Stimulated activated effector memory CD8-positive, alpha-beta T cell treated with anti-CD3 and anti-CD28 coated beads, Interleukin-12 subunit alpha, Interleukin-12 subunit beta, amount 100 ng/mL, for 72 hours (primary cell): ENCODE measurements around the gene PEPD.

Experiments
- ATAC-seq: fragments of 150-1000 bp; cut with Tn5 transposase; 2 replicates; pipeline ENCODE4 v1.10.0; 2021
- DNase-seq, 2 donors: peaks; one replicate each; pipeline ENCODE4 v3.0.0; 2021 to 2022; ENCODE audit warnings: low spot score in 2 of 2
- H3K27ac Mint-ChIP-seq: one replicate; pipeline ENCODE4 v1.8.0; 2022; ENCODE audit warnings: mild to moderate bottlenecking, mixed read lengths
- H3K36me3 Mint-ChIP-seq: one replicate; pipeline ENCODE4 v1.8.0; 2022; ENCODE audit warnings: mild to moderate bottlenecking, mixed read lengths
- H3K4me1 Mint-ChIP-seq: one replicate; pipeline ENCODE4 v1.8.0; 2022; ENCODE audit warnings: mixed read lengths
- H3K4me3 Mint-ChIP-seq: one replicate; pipeline ENCODE4 v1.8.0; 2022; ENCODE audit warnings: mild to moderate bottlenecking, mixed read lengths
- H3K9me3 Mint-ChIP-seq: one replicate; pipeline ENCODE4 v1.8.0; 2022; ENCODE audit warnings: mixed read lengths

Gene PEPD

DNA sequence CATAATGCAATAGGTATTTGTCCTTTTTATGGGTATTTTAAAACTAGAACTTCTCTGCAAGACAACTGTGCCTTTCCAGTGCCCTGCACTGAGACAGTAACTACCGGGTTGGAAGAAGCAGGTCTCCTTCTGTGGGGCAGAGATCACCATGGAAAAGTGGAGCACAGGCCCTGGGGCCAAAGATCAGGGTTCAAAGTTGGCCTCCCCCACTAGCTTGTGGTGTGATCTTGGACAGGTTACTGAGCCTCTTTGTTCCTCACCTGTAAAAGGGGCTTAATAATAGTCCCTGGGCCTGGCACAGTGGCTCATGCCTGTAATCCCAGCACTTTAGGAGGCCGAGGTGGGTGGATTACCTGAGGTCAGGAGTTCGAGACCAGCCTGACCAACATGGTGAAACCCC lies 79.8 kb downstream of the PEPD start:
- peak overlapping the region; percentile 20 for H3K27ac Mint-ChIP-seq

DNA sequence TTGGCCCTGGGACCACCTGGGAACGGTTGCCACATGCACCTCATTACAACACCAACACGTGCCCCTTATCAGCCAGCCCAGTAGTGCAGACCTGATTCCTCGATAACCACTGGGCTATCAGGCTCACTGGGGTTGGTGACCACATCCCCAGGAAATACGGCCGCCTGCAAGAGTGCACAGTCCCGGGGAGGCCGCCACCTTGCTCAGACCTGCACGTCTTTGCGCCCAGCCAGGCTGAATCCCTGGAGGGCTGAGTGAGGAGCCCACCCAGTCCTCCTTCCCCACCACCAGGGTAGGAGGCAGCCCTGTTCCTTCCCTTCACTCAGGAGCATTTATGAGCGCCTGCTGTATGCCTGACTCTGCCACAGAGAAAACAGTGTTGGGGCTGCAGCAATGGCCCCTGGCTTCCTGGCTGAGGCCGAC lies 80.3 kb downstream of the PEPD start:
- H3K4me3 Mint-ChIP-seq, result no peak overlapping the region
- no peak for DNase-seq
- peak overlapping the region; percentile 20 for H3K27ac Mint-ChIP-seq
- ATAC-seq, result peak; percentile 44
- H3K4me1 Mint-ChIP-seq, result peaks cover 13% of the 10 kb centered on the region
- no peaks in the 10 kb centered on the region for H3K9me3 Mint-ChIP-seq
- H3K36me3 Mint-ChIP-seq, result no peaks in the 10 kb centered on the region

More for the DNA sequence above, 79.8 kb downstream of the PEPD start:
- Mint-ChIP-seq H3K4me3 (no peak overlapping the region), H3K9me3 (no peaks in the 10 kb centered on the region), H3K4me1 (peaks cover 13% of the 10 kb centered on the region), H3K36me3 (no peaks in the 10 kb centered on the region)
- ATAC-seq, result no peak
- no peak for DNase-seq

DNA sequence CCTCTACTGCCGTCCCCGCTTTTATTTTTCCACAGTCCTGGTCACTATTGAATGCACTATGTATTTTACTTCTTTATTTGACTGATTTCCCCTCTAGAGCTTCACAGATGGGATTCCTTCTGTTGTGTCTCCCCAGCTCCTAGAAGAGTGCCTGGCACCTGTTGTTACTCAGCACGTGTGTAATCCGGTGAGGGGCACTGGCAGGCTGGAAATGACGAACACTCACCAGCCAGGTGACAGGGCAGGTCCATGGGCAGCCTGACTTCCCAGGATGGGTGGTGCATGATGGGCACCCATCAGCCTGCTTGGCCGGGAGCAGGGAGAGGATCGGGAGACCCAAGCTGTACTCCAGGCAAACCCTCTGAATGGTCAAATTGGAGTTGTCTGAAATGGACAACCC lies 80.9 kb downstream of the PEPD start:
- peaks cover 13% of the 10 kb centered on the region for H3K4me1 Mint-ChIP-seq
- no peak for ATAC-seq
- H3K4me3 Mint-ChIP-seq, result no peak overlapping the region
- no peaks in the 10 kb centered on the region for H3K36me3 Mint-ChIP-seq
- peak overlapping the region; percentile 27 for H3K27ac Mint-ChIP-seq
- no peaks in the 10 kb centered on the region for H3K9me3 Mint-ChIP-seq
- no peak for DNase-seq

DNA sequence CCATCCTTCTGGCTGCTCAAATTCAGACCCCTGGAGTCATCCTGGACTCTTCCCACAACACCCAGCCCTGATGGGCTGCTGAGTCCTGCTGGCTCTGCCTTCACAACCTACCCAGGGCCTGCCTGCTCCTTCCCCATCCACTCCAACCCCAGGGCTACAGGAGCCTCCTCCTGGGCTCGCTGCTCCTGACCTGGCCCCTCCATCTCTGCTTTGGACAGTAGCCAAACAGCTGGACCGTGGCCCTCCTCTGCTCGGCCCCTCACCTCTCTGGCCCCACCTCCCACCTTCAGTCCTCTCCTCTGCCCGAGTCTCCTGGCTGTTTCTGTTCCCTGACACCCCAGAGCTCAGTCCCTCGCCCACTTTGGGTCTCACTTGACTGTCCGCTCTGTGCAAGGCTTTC lies 81.3 kb downstream of the PEPD start:
- Mint-ChIP-seq H3K4me1 (peaks cover 13% of the 10 kb centered on the region), H3K27ac (peak overlapping the region; percentile 27), H3K4me3 (no peak overlapping the region), H3K9me3 (no peaks in the 10 kb centered on the region), H3K36me3 (no peaks in the 10 kb centered on the region)
- DNase-seq (no peak), ATAC-seq (no peak)

DNA sequence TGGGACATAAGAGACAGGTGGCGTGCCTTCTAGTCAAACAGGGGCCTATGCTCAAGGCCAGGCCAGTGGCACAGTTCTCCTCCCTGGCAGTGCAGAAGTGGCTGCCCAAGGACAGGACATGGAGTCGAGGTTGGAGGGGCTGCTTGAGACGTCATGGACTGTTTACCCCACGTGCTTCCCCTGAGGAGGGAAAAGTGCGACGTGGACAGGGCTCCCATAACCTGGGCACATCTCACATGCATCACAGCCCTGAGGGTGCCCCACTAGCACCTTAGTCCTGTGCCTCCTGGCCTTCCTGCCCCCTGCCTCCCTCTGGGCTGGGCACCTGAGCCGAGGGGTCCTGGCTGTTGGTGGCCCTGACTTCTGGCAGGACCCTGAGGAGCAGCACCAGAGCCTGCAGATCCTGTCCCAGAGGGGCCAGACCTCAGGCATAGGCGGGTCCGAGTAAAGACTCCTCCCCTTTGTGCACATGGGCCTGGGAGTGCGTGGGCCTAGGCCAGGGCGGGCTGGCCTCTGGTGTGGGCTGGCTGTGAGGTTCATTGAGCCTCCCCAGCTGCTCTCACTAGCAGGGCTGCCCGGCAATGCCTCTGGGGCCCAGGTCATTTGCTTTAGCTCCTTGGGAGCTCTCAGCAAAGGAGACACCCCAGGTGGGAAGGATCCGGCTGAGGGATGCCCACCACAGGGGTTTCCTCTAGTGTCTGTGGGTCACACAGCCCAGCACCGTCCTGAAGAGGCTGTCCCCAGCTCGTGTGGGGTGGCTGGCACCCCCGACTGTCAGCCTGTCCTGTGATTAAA lies 82.4 kb downstream of the PEPD start:
- Mint-ChIP-seq H3K36me3 (no peaks in the 10 kb centered on the region), H3K4me1 (peaks cover 13% of the 10 kb centered on the region), H3K4me3 (no peak overlapping the region), H3K27ac (no peak overlapping the region), H3K9me3 (no peaks in the 10 kb centered on the region)
- no peak for DNase-seq
- peak; percentile 19 for ATAC-seq

DNA sequence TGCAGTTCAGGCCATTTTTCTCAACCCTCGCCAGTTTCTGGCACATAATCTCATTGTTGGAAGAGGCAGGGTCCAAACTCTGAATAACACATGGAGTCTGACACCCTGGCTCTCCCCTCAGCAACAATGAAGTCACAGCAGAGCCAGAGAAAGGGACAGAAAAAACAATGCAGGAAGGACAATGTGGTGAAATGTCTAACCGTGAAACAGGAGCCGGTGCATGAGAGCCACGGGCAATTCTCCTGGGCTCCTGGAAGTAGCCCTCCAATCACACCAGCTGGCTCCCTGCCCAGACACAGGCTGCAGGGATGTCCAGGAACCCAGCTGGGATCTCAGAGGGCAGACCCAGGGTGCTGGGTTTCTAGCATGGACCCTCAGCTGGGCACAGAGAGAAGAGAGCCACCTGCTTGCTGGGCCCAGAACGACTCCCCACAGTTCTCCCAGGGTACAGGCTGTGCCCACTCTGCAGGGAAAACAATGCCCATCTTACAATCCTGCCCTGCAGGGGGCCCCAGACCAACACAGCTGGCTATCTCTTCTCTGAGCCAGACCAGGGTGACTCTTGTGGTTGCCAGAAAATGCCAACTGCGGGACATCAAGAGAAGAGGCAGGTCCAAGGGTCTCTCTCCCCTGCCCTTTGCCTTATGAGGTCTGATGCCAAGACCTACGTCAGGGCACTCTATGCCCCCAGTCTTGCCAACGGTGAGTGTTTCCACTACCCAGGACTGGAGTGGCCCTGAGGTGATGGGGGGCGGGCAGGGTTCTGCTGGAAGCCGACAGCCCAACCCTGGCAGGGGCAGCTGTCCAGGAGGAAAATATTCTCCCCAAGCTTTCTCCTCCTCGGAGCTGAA lies 83.5 kb downstream of the PEPD start:
- Mint-ChIP-seq H3K4me3 (no peak overlapping the region), H3K9me3 (no peaks in the 10 kb centered on the region), H3K4me1 (peaks cover 12% of the 10 kb centered on the region), H3K36me3 (no peaks in the 10 kb centered on the region), H3K27ac (no peak overlapping the region)
- ATAC-seq, result no peak
- no peak for DNase-seq

DNA sequence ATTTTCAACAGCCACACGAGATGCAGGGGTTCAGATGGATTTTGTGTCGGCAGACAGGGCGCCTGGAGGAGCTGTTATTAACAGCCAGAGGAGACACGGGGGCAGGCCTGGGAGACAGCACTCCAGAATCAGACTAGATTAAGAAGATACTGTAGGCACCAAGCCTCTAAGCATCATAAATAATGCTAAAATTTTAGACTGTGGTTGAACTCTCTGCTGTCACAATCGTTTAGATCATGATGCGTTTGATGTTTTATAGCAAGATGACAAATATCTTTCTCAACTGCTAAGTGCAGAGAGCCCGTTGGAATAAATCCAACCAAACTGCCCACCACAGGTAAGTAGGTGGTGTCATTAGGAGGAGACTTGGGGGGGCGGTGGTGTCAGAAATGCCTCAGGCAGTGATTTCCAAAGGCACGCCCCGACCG lies 84.2 kb downstream of the PEPD start:
- Mint-ChIP-seq H3K9me3 (no peaks in the 10 kb centered on the region), H3K36me3 (no peaks in the 10 kb centered on the region), H3K4me3 (no peak overlapping the region), H3K4me1 (peaks cover 8% of the 10 kb centered on the region), H3K27ac (no peak overlapping the region)
- DNase-seq, result no peak
- ATAC-seq, result no peak

DNA sequence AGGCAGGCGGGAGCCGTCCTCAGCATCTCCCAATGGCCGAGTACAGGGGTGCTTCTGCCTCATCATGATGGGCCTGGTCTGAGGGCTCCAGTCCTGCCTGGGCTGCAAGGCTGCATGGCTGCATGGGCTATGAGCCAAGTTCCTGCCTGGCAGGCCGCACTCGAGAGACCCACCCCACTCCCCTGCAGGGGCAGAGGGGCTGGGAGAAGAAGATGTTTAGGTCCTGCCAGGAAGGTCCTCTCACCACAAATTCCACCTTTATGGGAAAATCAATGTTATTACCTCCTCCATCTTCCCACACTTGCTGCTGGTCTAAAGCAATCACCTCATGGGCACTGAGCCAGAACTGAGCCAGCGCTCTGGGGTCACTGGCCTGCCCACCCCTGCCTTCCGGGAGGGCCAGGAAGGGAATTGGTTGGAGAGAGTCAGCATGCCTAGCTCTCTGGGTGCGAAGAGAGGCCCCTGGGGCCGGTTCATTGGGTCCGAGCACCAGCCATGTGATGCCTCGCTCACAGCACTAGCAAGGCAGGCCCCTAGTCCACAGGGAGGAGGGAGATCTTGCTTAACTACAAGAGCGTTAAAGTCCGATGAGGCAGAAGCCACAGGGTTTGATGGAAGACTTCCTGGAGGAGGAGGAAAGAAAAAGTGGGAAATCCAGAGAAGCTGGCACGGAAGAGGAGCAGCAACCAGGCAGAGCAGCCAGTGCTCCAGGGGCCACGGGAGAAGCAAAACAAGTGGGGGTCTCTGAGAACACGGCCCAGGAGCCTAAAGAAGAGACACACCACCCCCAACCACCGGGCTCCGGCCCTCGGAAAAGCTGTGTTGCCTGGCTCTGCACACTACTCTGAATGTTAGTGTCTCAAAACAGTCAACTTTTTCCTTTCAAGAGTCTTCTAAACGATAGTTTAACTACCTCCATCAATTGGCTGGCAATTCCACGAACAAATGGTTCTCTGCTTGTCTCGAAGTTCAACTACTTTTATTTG lies 84.9 kb downstream of the PEPD start:
- Mint-ChIP-seq H3K36me3 (no peaks in the 10 kb centered on the region), H3K27ac (no peak overlapping the region), H3K9me3 (no peaks in the 10 kb centered on the region), H3K4me3 (no peak overlapping the region), H3K4me1 (peaks cover 6% of the 10 kb centered on the region)
- DNase-seq, result no peak
- ATAC-seq, result no peak

DNA sequence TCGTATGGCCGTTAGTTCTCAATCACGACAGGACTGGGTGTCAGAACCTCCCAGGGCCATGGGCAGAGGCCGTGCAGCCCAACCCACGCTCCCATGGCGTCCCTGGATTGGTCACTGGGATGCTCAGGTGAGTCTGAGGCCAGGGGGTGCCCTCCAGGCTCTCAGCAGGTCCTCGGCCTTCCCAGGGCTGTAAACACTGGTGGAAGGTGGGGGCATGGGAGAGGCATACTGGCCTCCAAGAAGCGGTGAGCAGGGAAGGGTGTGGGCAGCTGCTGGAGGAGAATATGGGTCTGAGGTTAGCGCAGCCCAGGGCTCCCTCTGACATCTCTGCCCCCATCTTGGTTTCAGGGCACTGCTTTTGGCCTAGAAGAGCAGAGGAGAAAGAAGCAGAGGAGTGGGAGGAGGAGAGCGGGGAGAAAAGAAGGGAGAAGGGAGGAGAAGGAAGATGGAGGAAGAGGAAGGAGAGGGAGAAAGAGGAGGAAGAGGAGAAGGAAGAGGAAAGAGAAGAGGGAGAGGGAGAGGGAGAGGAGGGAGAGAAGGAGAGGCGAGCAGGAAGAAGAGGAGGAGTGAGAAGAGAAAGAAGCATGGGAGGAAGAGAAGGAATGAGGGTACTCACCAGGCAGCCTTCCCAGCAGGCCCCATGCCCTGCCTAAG lies 85.8 kb downstream of the PEPD start:
- Mint-ChIP-seq H3K4me3 (no peak overlapping the region), H3K4me1 (peaks cover 2% of the 10 kb centered on the region), H3K9me3 (no peaks in the 10 kb centered on the region), H3K36me3 (no peaks in the 10 kb centered on the region), H3K27ac (no peak overlapping the region)
- ATAC-seq (no peak), DNase-seq (no peak)

DNA sequence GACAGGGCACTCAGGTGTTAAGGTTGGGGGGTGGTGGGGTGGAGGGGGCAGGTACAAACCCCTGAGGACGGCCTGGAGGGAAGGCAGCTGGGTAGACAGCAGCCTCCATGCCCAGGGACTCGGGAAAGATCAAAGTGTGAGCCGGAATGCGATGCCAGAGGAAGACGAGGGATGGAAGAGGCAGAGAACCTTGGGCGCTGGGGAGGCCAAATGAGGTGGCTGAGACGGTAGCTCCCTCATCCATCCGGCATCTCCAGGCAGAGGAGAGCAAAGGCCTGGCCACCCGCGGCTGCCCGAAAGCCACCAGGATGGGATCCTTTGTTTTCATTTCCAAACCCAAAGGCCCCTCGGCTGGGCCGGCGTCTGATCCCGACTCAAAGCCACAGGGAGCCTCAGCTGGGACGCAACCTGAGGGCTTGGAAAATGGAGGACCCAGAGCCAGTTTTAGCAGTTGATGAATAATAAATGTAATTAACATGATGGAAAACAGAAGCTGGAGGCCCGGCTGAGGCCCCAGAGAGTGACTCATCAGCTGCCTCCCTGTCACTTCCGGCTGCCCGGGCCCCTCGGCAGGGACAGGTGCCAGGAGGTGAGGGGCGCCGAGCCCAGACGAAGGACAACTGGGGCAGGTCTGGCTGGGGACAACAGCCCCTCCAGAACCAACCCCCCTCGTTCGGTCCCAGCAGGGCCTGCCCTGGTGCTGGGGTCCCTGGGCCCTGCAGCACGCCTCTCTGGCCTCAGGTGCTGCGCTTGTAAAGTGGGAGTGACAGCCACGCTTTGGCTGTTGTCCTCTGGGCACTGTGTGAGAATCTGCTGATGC lies 86.5 kb downstream of the PEPD start:
- H3K27ac Mint-ChIP-seq, result no peak overlapping the region
- ATAC-seq, result no peak
- H3K4me3 Mint-ChIP-seq, result no peak overlapping the region
- no peaks in the 10 kb centered on the region for H3K9me3 Mint-ChIP-seq
- no peaks in the 10 kb centered on the region for H3K36me3 Mint-ChIP-seq
- peaks cover 8% of the 10 kb centered on the region for H3K4me1 Mint-ChIP-seq
- DNase-seq, result no peak

DNA sequence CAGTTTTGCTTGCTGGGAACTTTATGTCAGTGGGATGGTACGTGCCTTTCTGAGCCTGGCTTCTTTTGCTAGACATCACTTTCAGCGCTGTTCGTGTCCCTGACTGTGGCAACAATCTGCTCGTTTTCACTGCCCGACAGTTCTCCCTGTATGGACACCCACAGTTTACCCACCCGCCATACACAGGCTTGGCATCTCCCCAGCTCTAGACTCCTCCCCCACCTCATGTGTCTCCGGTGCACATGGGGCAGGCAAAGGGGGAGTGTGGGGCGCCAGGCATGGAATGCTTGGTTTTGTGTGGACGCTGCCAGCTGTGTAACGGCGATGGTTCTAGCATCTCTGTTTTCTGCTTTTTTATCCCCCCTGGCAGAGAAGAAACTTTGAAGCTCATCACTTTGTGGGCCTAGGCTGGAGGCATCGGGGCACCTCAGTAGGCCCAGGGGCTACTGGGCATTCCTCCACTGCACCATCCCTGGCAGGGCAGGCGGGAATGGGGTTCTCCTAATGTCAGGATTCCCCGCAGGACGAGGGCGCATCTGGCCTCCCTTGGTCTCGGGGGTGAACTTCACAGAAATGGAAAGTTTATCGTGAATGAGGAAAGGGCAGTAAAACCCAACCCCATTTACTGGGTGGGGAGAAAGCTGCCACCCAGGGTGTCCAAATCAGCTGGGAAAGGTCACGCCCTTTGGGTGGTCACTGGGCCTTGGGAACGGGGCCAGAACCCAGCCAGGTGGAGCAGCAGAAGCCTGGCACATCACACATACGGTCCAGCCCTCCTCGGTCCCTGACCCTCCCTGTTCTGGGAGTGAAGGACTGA lies 87.3 kb downstream of the PEPD start:
- no peaks in the 10 kb centered on the region for H3K9me3 Mint-ChIP-seq
- H3K36me3 Mint-ChIP-seq, result no peaks in the 10 kb centered on the region
- no peak for ATAC-seq
- H3K4me3 Mint-ChIP-seq, result no peak overlapping the region
- no peak overlapping the region for H3K27ac Mint-ChIP-seq
- no peak for DNase-seq
- peaks cover 8% of the 10 kb centered on the region for H3K4me1 Mint-ChIP-seq

DNA sequence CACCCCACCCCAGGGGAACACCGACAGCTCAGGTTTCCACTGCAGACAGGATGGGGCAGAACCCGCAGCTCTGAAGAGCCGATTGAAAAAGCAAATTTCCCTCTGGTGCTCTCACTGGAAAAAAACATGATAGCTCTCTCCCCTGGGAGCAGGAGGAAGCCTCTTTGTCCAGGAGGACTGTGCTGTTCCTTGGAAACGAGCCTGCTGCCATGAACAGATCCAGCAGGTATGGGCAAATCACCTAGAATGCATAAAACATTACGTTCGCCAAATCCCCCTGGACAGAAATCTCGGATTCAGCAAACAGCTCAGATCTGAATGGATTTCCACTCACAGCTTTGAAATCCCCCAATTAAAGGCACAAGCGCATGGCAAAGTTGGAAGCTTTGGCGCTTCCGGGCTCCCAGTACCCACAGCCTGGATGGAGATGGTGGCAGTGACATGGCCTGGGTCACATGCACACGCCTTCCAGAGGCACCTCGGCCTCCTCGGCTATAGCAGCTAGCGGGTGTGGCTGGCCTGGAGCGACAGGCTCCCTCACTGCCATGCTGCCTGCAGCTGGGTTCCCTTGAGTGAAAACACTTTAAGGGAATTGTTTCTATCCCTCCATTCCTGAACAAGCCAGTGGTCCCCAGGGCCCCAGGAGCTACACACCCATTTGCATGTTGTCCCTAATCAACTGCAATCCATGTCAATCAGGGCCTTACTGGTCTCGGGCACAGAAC lies 89.0 kb downstream of the PEPD start:
- Mint-ChIP-seq H3K4me1 (peaks cover 8% of the 10 kb centered on the region), H3K9me3 (no peaks in the 10 kb centered on the region), H3K27ac (peak overlapping the region; percentile 40), H3K4me3 (no peak overlapping the region), H3K36me3 (peaks cover 4% of the 10 kb centered on the region)
- ATAC-seq, result no peak
- DNase-seq, result no peak

DNA sequence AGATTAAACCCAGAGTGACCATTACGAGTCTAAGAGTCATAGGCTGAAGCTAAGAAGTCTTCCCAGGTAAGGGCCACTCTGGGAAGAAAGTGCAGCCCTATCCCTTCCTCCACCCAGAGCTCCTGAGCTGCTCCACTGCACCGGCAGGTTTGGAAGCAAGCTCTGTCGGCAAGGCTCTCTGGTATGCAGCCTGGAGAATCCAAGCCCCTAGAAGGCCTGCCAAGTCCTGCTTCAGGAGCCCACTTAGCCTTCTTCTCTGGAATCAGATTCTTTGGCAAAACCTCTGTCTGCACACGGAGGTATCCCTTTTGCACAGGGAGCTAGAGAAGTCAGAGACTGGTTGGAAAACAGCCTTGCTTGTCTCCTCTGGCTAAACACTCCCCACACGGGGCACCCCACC lies 89.6 kb downstream of the PEPD start:
- Mint-ChIP-seq H3K36me3 (peaks cover 4% of the 10 kb centered on the region), H3K9me3 (no peaks in the 10 kb centered on the region), H3K27ac (no peak overlapping the region), H3K4me3 (no peak overlapping the region), H3K4me1 (peaks cover 8% of the 10 kb centered on the region)
- no peak for DNase-seq
- ATAC-seq, result no peak
